AG04449 (cell line): Measurements from ENCODE around the gene TLE4.

Experiments used
- CTCF ChIA-PET: fragments of 350-600 bp; formaldehyde crosslinking; extraction: SDS; loops from one replicate; lab custom pipeline; 2021; ENCODE audit warnings: antibody characterized with exemption; lab: Yijun Ruan, JAX
- POLR2A ChIA-PET: fragments of 400-600, 350-600 bp; formaldehyde crosslinking; extraction: SDS; loops from one replicate; lab custom pipeline; 2020; ENCODE audit warnings: antibody characterized with exemption, inconsistent platforms; lab: Yijun Ruan, JAX
- DNase-seq: peaks from one replicate; pipeline ENCODE4 v3.0.0-alpha.2; 2010; ENCODE audit warnings: low read depth, low spot score
- H3K4me3 ChIP-seq: 2 replicates; pipeline ENCODE4 v1.5.1; 2011; ENCODE audit warnings: low read depth, mild to moderate bottlenecking, control low read depth, low read length
- CTCF ChIP-seq: IDR thresholded peaks from one replicate; pipeline ENCODE4 v1.5.1; 2011; ENCODE audit warnings: mild to moderate bottlenecking, moderate library complexity, low read length, control low read depth, inconsistent platforms; ENCODE audit not compliant: insufficient read depth; ENCODE audit errors: missing control alignments

Gene TLE4

GRCh38 chr9:79623799-79624721 is 52.3 kb downstream of the TLE4 start:
- CTCF ChIA-PET: interaction anchor here (1.1 to 1.7 kb wide), 3 partner anchors 9 to 489 kb away, joined by 3 to 10 read pairs (median 5); no protein-coding TSS in a partner anchor
- no peak for TF ChIP-seq CTCF
- POLR2A ChIA-PET: interaction anchor here (0.6 to 1.1 kb wide), 2 partner anchors 14 to 53 kb away, joined by 3 to 5 read pairs; partner anchors contain the start of gene TLE4
- no peak overlapping the region for H3K4me3 ChIP-seq
- no peak for DNase-seq

- CTCF ChIA-PET: no interaction called here
- no peak overlapping the region for H3K4me3 ChIP-seq
- no peak for TF ChIP-seq CTCF
- POLR2A ChIA-PET: no interaction called here
- no peak for DNase-seq
These were observed 58.0 kb downstream of the TLE4 start for GRCh38 chr9:79629721-79630120.

- DNase-seq: no peak
- POLR2A ChIA-PET: no interaction called here
- H3K4me3 ChIP-seq: no peak overlapping the region
- CTCF ChIA-PET: no interaction called here
- no peak for TF ChIP-seq CTCF
These were observed 59.0 kb downstream of the TLE4 start for GRCh38 chr9:79630521-79631403.

- DNase-seq: no peak
- no peak overlapping the region for H3K4me3 ChIP-seq
- ChIA-PET CTCF (no interaction called here), POLR2A (no interaction called here)
- no peak for TF ChIP-seq CTCF
These were observed 60.3 kb downstream of the TLE4 start for GRCh38 chr9:79632060-79632459.

GRCh38 chr9:79632705-79633104 is 60.9 kb downstream of the TLE4 start:
- POLR2A ChIA-PET: no interaction called here
- DNase-seq: no peak
- no peak for TF ChIP-seq CTCF
- H3K4me3 ChIP-seq: no peak overlapping the region
- CTCF ChIA-PET: interaction anchor here (1.4 kb wide), 1 partner anchor 503 kb away, joined by 4 read pairs; no protein-coding TSS in a partner anchor
